ENCODE results near the gene PARM1.

DNA sequence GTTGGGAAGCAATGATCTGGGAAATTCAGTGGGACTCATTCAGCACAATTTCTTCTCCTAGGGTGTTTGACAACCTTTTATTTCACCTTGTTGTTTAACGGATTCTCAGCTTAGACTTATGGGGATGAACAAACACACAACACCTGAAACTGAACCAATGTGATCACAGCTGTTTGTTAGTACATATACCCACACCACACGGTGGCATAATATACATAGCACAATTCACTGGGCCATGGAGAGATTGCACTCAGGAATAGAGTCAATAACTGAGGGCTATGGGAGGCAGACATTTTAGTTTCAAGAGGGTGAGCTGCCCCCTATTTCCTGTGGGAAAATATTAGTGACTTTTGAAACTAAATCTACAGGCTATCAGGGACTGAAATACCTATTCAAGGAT lies 148.0 kb downstream of the PARM1 start:
- TF ChIP-seq, protein P1, sequence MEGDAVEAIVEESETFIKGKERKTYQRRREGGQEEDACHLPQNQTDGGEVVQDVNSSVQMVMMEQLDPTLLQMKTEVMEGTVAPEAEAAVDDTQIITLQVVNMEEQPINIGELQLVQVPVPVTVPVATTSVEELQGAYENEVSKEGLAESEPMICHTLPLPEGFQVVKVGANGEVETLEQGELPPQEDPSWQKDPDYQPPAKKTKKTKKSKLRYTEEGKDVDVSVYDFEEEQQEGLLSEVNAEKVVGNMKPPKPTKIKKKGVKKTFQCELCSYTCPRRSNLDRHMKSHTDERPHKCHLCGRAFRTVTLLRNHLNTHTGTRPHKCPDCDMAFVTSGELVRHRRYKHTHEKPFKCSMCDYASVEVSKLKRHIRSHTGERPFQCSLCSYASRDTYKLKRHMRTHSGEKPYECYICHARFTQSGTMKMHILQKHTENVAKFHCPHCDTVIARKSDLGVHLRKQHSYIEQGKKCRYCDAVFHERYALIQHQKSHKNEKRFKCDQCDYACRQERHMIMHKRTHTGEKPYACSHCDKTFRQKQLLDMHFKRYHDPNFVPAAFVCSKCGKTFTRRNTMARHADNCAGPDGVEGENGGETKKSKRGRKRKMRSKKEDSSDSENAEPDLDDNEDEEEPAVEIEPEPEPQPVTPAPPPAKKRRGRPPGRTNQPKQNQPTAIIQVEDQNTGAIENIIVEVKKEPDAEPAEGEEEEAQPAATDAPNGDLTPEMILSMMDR (IDR thresholded peaks at IDR 0.05) = no peak
- no peak for TF ChIP-seq POLR2A (IDR thresholded peaks at IDR 0.05)
